PFSK-1 (cell line): Measurements from ENCODE around the gene ATOH8.

Experiments used
- POLR2AphosphoS5 ChIP-seq: IDR thresholded peaks from 2 replicates; pipeline ENCODE4 v1.6.1; 2012; ENCODE audit warnings: low read depth, mild to moderate bottlenecking, control low read depth, low read length, moderate library complexity
- SIN3A ChIP-seq: IDR thresholded peaks from 2 replicates; pipeline ENCODE4 v1.6.1; 2012; ENCODE audit warnings: mild to moderate bottlenecking, low read length, moderate library complexity, borderline replicate concordance; ENCODE audit not compliant: insufficient read depth

GRCh38 chr2:85758361-85759256 is 4.8 kb downstream of the ATOH8 start:
- TF ChIP-seq POLR2AphosphoS5 (no peak), SIN3A (no peak)
